Measurements from ENCODE around the gene LDAF1.

Gene LDAF1

GRCh38 chr16:21197112-21197511 is 38.6 kb downstream of the LDAF1 start:
- DNase-seq = no peak

DNA sequence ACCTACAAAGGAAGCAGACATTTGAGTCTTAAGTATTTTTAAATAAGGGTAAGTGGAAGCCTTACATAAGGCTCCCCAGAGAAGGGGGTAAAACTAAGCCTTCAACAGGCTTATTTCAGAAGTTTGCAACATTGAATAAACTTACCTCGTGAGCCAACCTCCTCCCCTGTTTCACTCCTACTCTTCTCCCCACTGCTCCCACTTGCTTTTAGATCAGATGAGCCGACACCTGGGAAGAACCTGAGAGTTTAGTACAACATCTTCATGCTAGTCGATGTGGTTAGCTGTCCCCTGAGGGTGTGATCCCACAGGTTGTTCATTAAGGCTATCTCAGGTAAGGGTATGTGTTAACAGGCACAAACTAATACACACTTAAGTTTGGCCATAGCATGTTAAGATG is 39.1 kb downstream of the LDAF1 start:
- no peak for DNase-seq

DNA sequence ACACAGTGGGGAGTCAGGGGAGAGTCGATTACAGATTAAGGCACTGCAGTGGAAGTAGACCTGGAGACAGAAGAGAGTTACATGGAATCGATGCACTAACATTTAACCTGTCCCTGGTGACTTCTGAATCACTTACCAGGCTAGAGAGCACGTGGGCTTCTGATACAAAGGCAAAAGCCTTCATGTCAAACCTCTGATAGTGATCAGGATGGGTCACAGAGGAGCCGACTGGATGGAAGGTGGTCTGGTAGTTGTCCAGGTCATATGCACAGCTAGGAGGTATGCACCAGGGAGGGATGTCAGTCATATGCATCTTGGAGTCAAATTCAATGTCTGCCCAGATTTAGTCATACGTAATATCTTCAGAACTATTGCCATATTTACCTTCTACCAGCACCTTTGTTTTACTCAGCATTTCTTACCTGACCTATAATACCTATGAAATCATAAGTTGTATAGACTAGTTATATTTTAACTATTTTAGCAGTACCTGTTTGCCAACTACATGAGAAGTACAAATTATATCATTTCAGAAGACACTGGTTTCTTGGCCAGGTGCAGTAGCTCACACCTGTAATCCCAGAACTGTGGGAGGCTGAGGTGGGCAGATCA is 41.2 kb downstream of the LDAF1 start:
- DNase-seq = no peak

GRCh38 chr16:21203155-21203797 is 44.8 kb downstream of the LDAF1 start:
- DNase-seq = peak; percentile 57

- no peak for DNase-seq
Observed at GRCh38 chr16:21205303-21205702, 46.8 kb downstream of the LDAF1 start.

DNA sequence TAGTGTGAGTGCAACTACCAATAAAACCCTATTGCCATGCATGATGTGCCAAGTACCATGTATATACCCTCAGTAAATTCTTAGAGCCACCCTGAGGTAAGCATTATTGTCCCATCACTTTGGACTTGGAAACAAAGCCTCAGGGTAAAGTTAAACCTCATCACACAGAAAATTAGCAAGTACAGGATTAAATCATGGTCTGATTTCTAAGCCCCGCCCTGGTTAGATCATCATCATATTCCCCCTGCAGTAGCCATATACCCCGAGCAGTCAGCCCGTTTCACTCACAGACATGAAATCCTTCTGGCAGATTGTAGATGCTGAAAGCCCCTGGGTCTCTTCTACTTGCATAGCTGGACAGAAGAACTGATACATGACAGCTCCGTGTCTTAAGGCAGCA is 48.1 kb downstream of the LDAF1 start:
- DNase-seq = no peak

- DNase-seq = no peak
Observed at GRCh38 chr16:21208446-21209230, 50.2 kb downstream of the LDAF1 start.

DNA sequence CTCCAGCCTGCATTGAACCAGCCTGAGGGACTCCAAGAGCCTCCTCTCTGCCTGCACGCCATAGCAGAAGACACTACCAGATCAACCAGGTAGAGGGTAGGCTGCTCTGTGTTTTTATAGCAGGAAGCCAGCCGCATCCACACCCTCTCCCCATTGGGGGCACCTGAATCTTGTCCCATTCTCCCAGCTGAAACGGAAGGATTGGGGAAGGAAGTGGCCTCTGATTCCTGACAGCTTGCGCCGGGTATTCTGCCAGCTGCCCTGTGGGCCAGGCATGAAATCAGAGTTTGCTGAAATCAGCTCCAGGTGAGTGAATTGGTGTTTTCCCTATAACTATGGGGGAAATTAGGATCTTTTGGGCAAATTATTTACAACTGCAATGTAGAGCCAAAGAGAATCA is 53.0 kb downstream of the LDAF1 start, which contains the start of gene ZP2:
ZP2 (minus strand) TSS at position 89 of the 400 bp plus-strand sequence; CDS start at position 62, 27 bp downstream.
- DNase-seq = no peak

DNA sequence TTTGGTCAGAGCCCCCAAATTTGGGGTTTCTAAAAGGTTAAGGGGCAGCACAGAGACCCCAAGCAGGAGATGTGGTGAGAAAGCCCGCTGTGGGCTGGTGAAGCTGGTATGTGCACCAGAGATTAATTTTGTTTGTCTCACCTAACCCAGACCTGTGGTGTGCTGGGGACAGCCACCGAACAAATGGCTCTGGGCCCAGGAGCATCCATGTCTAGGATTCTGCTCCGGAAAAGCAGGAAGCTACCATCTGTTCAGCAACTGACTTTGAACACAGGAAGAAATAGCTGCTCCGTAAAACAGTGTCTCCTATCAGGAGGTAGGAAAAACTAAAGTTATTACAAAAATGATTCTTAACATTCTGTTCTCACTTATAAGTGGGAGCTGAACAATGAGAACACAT is 55.6 kb downstream of the LDAF1 start:
- no peak for DNase-seq

DNA sequence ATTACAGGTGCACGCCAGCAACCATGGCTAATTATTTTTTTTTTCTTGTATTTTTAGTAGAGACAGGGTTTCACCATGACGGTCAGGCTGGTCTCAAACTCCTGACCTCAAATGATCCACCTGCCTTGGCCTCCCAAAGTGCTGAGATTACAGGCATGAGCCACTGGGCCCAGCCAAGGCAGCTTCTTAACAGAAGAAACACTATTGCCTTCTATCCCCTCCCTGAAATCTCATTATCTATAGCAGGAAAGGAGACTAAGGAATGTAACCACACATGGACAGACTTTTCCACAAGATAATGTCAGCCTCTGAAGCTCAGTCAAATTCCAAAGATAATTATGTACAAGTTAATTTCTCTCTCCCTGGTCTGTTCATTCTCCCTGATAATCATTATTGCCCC is 58.6 kb downstream of the LDAF1 start:
- DNase-seq = no peak

GRCh38 chr16:21218153-21218552 is 59.7 kb downstream of the LDAF1 start:
- no peak for DNase-seq

- no peak for DNase-seq
Observed at GRCh38 chr16:21219551-21219950, 61.1 kb downstream of the LDAF1 start.

- no peak for DNase-seq
Observed at GRCh38 chr16:21222495-21223337, 64.2 kb downstream of the LDAF1 start.

GRCh38 chr16:21223787-21224186 is 65.3 kb downstream of the LDAF1 start:
- DNase-seq = peak; percentile 35

- no peak for DNase-seq
Observed at GRCh38 chr16:21224800-21225199, 66.3 kb downstream of the LDAF1 start.

GRCh38 chr16:21226749-21227148 is 68.3 kb downstream of the LDAF1 start:
- no peak for DNase-seq

- no peak for DNase-seq
Observed at GRCh38 chr16:21227866-21228265, 69.4 kb downstream of the LDAF1 start.

- no peak for DNase-seq
Observed at GRCh38 chr16:21228361-21228872, 69.9 kb downstream of the LDAF1 start.

Data from RPMI8226 (cell line).